Osteocyte (in vitro differentiated cells): Measurements from ENCODE around the gene CHTF18. TPM values are rescaled to one million over a fixed set of nuclear protein-coding genes. Genes with fewer than 3 reads are reported as not detected.

Source experiments
- DNase-seq: peaks from one replicate; pipeline ENCODE4 v3.0.0; 2021; ENCODE audit warnings: mixed read lengths; ENCODE audit not compliant: unreplicated experiment; ENCODE audit errors: extremely low spot score
- H3K27ac Mint-ChIP-seq: one replicate; pipeline ENCODE4 v1.8.0; 2021; ENCODE audit warnings: mild to moderate bottlenecking, mixed read lengths; ENCODE audit not compliant: unreplicated experiment
- H3K27me3 Mint-ChIP-seq: one replicate; pipeline ENCODE4 v1.8.0; 2021; ENCODE audit warnings: mixed read lengths; ENCODE audit not compliant: unreplicated experiment
- H3K36me3 Mint-ChIP-seq: one replicate; pipeline ENCODE4 v1.8.0; 2021; ENCODE audit warnings: mixed read lengths; ENCODE audit not compliant: unreplicated experiment
- H3K4me1 Mint-ChIP-seq: one replicate; pipeline ENCODE4 v1.8.0; 2021; ENCODE audit warnings: mixed read lengths; ENCODE audit not compliant: unreplicated experiment
- H3K4me3 Mint-ChIP-seq: one replicate; pipeline ENCODE4 v1.8.0; 2021; ENCODE audit warnings: mild to moderate bottlenecking, moderate library complexity, mixed read lengths; ENCODE audit not compliant: unreplicated experiment
- H3K9me3 Mint-ChIP-seq: one replicate; pipeline ENCODE4 v1.8.0; 2021; ENCODE audit warnings: mixed read lengths; ENCODE audit not compliant: unreplicated experiment
- total RNA-seq: library from RNA; stranded (reverse); gene quantifications from 2 replicates; pipeline ENCODE4 v1.2.1, GENCODE V29; 2021
- TF ChIP-seq, protein P1 (sequence below): fragments of 200-600 bp; sonication (generic); IDR thresholded peaks from 2 replicates; pipeline ENCODE4 v1.5.0; 2021; ENCODE audit warnings: antibody characterized with exemption, mild to moderate bottlenecking, moderate library complexity

CHTF18 gene
- total RNA-seq, 1 donor from 2014 or later: 25.4 TPM

DNA sequence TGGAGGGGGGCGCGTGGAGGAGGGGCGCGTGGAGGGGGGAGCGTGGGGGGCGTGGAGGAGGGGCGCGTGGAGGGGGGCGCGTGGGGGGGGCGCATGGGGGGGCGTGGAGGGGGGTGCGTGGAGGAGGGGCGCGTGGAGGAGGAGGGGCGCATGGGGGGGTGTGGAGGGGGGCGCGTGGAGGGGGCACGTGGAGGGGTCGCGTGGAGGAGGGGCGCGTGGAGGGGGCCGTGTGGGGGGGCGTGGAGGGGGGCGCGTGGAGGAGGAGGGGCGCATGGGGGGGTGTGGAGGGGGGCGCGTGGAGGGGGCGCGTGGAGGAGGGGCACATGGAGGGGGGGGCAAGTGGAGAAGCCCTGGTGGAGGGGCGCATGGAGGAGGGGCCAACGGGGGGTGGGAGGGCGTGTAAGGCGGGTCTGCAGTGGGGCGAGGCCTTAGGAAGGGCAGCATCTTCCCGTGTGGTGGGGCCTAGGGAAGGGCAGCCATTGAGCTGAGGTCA, 20.6 kb upstream of the CHTF18 start:
- Mint-ChIP-seq H3K9me3 (no peaks in the 10 kb centered on the region), H3K27me3 (no peaks in the 10 kb centered on the region), H3K36me3 (no peaks in the 10 kb centered on the region), H3K27ac (no peak overlapping the region), H3K4me1 (no peaks in the 10 kb centered on the region), H3K4me3 (no peak overlapping the region)
- DNase-seq: no peak
- TF ChIP-seq, protein P1, sequence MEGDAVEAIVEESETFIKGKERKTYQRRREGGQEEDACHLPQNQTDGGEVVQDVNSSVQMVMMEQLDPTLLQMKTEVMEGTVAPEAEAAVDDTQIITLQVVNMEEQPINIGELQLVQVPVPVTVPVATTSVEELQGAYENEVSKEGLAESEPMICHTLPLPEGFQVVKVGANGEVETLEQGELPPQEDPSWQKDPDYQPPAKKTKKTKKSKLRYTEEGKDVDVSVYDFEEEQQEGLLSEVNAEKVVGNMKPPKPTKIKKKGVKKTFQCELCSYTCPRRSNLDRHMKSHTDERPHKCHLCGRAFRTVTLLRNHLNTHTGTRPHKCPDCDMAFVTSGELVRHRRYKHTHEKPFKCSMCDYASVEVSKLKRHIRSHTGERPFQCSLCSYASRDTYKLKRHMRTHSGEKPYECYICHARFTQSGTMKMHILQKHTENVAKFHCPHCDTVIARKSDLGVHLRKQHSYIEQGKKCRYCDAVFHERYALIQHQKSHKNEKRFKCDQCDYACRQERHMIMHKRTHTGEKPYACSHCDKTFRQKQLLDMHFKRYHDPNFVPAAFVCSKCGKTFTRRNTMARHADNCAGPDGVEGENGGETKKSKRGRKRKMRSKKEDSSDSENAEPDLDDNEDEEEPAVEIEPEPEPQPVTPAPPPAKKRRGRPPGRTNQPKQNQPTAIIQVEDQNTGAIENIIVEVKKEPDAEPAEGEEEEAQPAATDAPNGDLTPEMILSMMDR: no peak

DNA sequence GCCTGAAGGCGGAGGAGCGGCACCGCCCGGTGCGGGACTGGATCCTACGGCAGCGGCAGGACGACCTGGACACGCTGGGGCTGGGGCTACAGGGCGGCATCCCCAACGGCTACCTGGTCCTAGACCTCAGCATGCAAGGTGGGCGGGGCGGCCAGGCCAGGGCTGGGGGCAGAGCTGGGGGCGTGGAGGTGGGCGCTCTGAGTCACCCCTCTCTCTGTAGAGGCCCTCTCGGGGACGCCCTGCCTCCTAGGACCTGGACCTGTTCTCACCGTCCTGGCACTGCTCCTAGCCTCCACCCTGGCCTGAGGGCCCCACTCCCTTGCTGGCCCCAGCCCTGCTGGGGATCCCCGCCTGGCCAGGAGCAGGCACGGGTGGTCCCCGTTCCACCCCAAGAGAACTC, 20.0 kb upstream of the CHTF18 start:
- Mint-ChIP-seq H3K27ac (no peak overlapping the region), H3K36me3 (no peaks in the 10 kb centered on the region), H3K27me3 (no peaks in the 10 kb centered on the region), H3K4me1 (no peaks in the 10 kb centered on the region), H3K9me3 (no peaks in the 10 kb centered on the region), H3K4me3 (no peak overlapping the region)
- TF ChIP-seq, protein P1: no peak
- no peak for DNase-seq

- no peak for DNase-seq
- Mint-ChIP-seq H3K27ac (no peak overlapping the region), H3K4me3 (no peak overlapping the region), H3K27me3 (no peaks in the 10 kb centered on the region), H3K36me3 (no peaks in the 10 kb centered on the region), H3K4me1 (no peaks in the 10 kb centered on the region), H3K9me3 (no peaks in the 10 kb centered on the region)
- TF ChIP-seq, protein P1: no peak
Observed at GRCh38 chr16:769184-769784, 19.1 kb upstream of the CHTF18 start.

- no peaks in the 10 kb centered on the region for H3K36me3 Mint-ChIP-seq
- DNase-seq: no peak
- H3K4me3 Mint-ChIP-seq: no peak overlapping the region
- H3K27ac Mint-ChIP-seq: no peak overlapping the region
- H3K27me3 Mint-ChIP-seq: no peaks in the 10 kb centered on the region
- TF ChIP-seq, protein P1: no peak
- H3K4me1 Mint-ChIP-seq: no peaks in the 10 kb centered on the region
- no peaks in the 10 kb centered on the region for H3K9me3 Mint-ChIP-seq
Observed at GRCh38 chr16:769934-770333, 18.5 kb upstream of the CHTF18 start.

- no peak overlapping the region for H3K4me3 Mint-ChIP-seq
- H3K36me3 Mint-ChIP-seq: no peaks in the 10 kb centered on the region
- TF ChIP-seq, protein P1: no peak
- no peaks in the 10 kb centered on the region for H3K27me3 Mint-ChIP-seq
- H3K4me1 Mint-ChIP-seq: no peaks in the 10 kb centered on the region
- no peak overlapping the region for H3K27ac Mint-ChIP-seq
- no peaks in the 10 kb centered on the region for H3K9me3 Mint-ChIP-seq
- DNase-seq: no peak
Observed at GRCh38 chr16:770411-770810, 18.0 kb upstream of the CHTF18 start.
